Measurements from ENCODE around the gene ERMP1.

The ERMP1 gene

DNA sequence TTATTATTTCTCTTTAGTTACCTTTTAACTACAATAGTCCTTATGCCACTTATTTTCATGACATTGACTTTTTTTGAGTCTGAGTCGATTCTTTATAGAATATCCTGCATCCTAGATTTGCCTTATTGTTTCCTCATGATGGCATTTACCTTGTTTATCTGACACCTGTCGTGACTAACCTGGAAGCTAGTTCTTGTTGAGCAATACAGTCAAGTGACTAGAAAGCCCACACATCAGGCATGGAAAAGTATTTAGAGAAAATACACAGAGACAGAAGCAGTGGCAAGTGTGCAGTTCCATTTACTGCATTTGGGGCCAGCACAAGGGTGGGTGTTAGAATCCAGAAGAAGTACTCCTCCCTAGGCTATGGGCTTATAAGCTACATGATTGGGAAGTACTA lies 97.8 kb downstream of the ERMP1 start:
- Histone ChIP-seq H3K4me2 (no peak overlapping the region), H3K9me3 (replicated peaks in 1 of 11) (0 out of 22 replicates have a peak, but pooled peaks cover 0 to 4% (median 0%) of the 10 kb centered on the region in 11 experiments), H4K20me1 (peaks cover 0 to 56% (median 16%) of the 10 kb centered on the region in 11 experiments; a peak in 15 of 22 replicates), H3K4me1 (no peaks in the 10 kb centered on the region), H3K9ac (no peak overlapping the region), H3K4me3 (no peak overlapping the region), H3K27ac (no peak overlapping the region), H3K27me3 (no peaks in the 10 kb centered on the region), H3K36me3 (peaks cover 91 to 100% (median 99%) of the 10 kb centered on the region in 11 experiments)
- no peak for TF ChIP-seq Cebpa-rat (IDR thresholded peaks at IDR 0.05)

Measured in BLaER1 treated with 17β-estradiol and CSF1 and Interleukin-3, amounts not matched to agents 10 nM and 100 nM (cell line).